Glomerular endothelial cell (primary cell): Measurements from ENCODE around the gene HHIPL1. TPM values are rescaled to one million over a fixed set of nuclear protein-coding genes. Genes with fewer than 3 reads are reported as not detected.

Source experiments
- DNase-seq: peaks from one replicate; pipeline ENCODE4 v3.0.0-alpha.2; 2011; ENCODE audit warnings: low read depth, low spot score; ENCODE audit errors: extremely low read depth
- total RNA-seq: library from RNA; depleted of rRNA; stranded (reverse); fragments of >200 nt; gene quantifications from 2 replicates; pipeline ENCODE4 v1.2.3, GENCODE V29; 2015

The HHIPL1 gene
- total RNA-seq, result 2.6 and 4.3 TPM in 2 replicates

DNA sequence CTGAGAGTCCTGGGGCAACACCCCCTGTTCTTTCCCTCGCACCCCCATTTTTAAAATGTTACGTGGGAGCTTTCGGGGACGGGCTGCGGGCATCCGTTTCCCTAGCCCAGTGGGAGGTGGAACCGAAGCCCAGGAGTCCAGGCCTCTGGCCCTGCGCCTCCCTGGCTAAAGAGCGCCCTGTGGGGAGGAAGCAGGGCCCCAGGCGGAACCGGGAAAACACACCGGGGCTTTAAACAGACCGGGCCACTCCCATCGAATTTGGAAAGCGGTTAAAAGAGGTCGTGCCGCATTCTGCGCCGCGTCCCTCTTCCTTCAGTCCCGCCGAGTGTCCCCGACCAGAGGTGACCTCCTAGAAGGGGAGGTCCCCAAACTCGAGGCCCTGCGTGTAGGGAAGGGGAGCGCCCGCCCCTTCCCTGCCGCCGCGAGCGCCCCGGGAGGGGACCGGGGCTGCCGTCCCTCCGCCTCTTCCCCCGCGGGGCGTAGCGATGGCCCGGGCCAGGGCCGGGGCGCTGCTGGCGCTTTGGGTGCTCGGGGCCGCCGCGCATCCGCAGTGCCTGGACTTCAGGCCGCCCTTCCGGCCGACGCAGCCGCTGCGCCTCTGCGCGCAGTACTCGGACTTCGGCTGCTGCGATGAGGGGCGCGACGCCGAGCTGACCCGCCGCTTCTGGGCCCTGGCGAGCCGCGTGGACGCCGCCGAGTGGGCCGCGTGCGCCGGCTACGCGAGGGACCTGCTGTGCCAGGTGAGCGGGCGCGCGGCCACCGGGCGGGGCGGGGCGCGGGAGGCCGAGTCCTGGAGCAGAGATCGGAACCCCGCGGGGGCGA is at the start of gene HHIPL1:
Gene HHIPL1 (plus strand): TSS at position 407 of the 822 bp plus-strand sequence. CDS start 79 bp downstream, at position 486.
- no peak for DNase-seq

DNA sequence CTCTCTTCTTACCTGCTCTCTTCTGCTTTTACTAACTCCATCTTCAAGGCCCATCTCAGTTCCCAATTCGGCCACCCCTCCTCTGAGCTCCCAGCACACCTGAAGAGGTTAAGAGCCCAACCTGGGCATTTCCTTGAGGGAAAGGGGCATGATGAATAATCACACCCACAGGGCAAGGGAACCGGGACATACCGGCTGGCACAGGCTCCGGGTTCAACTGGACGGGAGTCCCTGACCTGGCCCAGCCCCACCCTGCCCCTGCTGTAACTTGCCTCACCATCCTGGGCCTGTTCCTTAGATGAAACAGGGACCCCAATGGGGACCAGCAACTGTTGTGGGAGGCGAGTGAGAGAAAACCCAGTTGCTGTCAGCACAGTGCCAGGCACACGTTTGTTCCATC is 49.4 kb upstream of the HHIPL1 start:
- no peak for DNase-seq

DNA sequence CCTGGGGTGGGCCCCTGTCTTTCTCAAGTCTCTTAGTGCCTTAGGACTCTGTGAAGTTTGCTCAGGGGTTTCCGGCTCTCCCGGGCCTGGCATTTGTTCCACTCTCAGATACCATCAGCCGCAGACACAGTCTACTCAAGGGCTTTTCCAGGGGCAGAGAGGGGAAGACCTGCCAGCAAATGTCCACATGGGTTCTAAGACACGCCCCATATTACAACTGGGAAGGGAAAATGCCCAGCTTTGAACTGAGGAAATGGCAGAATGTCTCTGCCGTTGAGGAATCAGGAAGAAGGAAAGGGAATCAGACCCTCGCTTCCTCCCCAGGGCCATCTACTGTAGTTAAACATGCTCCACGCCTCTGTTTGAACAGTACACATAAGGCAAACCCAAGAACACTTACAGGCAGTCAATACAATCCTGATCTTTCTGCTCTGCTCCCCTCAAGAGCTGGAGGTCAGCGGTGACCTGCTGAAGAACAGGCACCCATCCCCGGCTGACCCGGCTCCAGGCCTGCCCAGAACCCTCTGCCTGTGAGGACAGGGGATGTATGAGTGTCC is 48.8 kb upstream of the HHIPL1 start:
- no peak for DNase-seq

DNA sequence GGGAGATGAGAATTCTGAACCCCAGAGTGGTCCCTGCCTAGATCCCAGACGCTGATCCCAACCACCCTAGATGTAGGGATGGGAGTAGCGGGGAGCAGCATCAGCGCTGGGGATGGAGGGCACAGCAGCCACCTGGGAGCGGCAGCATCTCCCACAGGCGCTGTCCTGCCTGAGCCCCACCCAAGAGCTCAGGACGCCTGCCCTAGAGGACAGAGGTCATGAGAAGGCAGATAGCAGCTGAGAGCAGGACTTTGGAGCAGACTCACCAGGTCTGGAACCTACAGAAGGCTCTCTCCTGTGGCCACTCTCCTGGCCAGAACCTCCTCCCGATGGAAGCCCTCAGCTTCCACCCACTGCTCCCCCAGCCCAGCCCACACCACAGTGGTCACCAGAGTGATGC is 48.2 kb upstream of the HHIPL1 start:
- no peak for DNase-seq

GRCh38 chr14:99597911-99598600 is 46.9 kb upstream of the HHIPL1 start:
- no peak for DNase-seq

DNA sequence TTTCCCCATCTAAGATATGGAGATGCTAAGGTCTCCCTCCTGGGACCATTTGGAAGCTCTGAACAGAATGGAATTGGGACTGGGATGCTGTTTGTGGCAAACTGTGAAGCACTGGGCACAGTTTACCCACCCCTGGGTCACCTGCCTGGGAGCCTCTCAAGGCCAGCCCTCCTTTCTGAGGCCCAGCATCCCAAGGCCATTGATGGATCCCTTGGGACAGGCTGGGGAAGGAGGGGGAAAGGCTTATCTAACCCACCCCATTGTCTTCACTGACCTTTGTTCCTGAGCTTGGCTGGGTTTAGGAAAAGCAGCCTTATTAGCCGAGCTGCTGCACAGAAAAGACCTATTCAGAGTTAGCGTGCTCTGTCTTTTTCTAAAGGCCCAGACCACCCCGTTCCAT is 46.2 kb upstream of the HHIPL1 start:
- DNase-seq, result no peak

- DNase-seq, result no peak
Observed at GRCh38 chr14:99599393-99599792, 45.5 kb upstream of the HHIPL1 start.

DNA sequence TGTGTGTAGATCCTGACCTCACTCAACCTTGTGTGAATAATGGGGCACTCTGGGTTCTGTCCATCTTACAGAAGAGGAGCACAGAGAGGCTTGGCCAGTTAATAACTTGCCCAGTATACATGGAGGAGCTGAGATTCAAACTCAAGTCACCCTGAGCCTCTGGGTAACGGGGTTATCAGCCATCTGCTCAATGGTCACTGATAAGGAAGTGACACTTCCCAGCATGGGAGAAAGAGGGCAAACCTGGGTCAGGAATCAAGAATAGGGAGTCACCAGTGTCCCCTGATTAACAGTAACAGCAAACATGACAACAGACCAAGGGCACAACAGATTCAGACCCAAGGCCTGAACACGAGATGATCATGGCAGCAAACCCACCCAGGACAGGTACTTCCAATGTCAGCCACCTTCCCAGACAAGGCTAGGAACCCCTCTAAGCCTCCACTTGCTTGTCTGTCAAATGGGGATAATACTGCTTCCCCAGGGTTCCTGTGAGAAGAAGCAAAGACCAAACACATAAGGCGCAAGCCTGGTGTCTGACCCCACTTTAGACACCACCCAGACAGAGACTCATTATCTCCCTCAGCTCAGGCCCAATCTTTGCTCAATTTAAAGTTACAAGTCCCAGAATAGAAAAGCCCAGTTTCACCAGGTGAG is 44.6 kb upstream of the HHIPL1 start:
- no peak for DNase-seq

DNA sequence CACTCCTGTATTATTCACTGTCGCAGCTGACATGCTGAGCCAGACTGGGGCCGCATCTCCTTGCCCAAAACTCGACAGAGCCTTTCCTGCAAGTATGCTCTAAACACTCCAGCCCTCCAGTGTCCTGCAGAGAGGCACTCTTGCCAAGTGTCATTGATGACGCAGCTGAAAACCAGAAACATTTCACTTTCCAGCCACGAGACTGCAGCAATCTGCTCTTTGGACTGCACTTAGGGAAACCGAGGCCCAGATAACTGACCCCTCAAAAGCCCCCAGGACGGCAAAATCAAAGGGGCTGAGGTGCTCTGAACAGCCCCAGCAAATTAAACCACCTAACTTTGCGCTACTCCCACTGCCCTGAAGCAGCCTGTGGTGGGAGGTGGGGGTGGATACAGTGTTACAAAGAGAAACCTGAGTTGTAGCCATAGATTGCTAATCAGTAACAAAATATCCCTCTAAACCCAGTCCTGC is 43.5 kb upstream of the HHIPL1 start:
- DNase-seq, result no peak

GRCh38 chr14:99602054-99602787 is 42.7 kb upstream of the HHIPL1 start:
- DNase-seq, result no peak

GRCh38 chr14:99602788-99603415 is 42.0 kb upstream of the HHIPL1 start:
- no peak for DNase-seq

GRCh38 chr14:99603471-99604277 is 41.3 kb upstream of the HHIPL1 start, which contains the start of gene CCDC85C:
Gene CCDC85C (minus strand): TSS chr14:99604207. CDS start chr14:99603959, 248 bp downstream.
- no peak for DNase-seq

DNA sequence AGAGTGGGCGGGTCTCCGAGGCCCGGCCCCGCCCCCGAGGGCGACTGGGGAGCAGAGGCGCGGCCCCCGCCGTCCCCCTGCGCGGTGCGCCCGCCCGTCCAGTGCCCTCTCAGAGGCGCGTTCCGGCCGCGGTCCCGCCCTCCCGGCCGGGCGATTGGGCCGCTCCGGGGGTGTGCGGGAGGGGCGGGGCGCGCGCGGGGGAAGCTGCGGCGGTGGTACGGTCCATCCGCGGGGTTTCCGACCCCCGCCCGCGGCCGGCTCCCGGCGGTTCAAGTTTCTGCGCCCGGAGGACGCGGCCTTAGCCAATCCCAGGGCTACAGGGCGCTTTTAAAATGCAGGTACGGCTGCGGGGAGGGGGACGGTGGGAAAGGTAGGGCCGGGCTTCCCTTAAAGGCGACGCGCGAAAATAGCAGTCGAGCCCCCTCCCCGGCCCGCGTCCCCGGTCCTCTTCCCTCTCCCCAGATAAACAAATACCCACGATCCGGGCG is 40.6 kb upstream of the HHIPL1 start:
- no peak for DNase-seq

DNA sequence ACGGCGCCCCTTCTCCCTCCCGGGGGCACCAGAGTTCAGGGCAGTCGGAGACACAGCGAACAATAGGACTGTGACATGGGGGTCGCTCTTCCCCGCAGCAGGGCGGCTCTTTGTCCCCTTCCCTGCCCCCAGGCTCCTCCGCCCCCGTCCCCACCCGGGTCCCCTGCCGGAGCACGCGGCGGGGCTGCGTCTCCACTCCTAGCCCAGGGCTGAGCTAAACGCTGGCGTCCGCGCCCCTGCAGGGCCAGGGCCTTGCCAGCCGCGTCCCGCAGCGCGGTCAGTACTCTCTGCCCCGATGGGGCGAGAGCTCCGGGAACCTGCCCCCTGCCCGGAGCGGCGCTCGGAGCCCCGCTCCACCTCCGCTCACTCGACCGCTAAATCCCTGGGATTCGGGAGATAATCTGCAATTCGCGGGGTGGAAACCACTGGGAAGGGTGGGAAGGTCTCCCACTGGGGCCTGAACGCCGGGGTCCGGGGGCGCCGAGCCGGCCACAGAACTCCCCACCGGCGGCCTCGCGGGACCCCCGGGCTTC is 40.1 kb upstream of the HHIPL1 start:
- DNase-seq, result no peak

- no peak for DNase-seq
Observed at GRCh38 chr14:99605299-99605961, 39.5 kb upstream of the HHIPL1 start.

- no peak for DNase-seq
Observed at GRCh38 chr14:99606359-99606758, 38.6 kb upstream of the HHIPL1 start.

GRCh38 chr14:99608591-99608990 is 36.3 kb upstream of the HHIPL1 start:
- no peak for DNase-seq
